ENCODE measurements around the gene GRK3.

The GRK3 gene

DNA sequence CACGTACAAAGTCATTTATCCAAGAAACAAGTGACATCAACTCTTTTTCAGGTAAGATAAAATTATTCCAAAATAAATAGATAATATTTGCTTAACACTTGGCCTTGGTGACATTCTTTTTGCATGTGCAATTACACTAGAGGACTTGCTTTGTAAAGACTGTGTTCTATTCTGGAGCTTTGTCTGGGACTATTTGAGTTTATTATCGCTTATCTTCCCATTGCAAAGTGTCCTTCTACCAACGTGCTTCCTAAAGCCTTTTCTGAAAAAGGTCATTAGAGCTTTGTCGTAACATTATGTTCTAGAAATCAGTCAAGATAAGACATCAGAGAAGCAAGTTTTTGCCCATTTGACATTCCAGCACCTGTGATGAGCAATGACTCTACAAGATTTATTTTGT lies 99.2 kb downstream of the GRK3 start:
- no peak for DNase-seq (ENCODE audit: low read depth)

DNA sequence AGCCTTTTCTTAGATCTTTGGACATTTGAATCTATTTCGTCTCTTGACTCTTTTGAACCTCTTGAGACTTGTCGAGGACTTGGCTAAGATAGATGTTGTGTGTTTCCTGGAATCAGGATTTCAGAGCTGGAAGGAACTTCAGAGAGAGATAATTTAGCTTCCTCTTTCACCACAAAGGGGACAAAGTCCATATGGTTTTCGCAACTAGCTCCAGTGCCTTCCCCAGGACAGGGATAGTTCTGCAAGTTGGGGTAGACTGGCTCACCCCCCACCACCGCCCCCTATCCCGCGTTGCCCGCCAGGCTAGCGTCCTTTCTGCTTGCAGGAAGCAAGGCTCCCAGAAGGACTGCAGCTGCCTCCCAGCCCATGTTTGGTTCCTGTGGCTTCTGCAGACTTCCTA lies 101.8 kb downstream of the GRK3 start:
- no peak for DNase-seq (ENCODE audit: low read depth)

DNA sequence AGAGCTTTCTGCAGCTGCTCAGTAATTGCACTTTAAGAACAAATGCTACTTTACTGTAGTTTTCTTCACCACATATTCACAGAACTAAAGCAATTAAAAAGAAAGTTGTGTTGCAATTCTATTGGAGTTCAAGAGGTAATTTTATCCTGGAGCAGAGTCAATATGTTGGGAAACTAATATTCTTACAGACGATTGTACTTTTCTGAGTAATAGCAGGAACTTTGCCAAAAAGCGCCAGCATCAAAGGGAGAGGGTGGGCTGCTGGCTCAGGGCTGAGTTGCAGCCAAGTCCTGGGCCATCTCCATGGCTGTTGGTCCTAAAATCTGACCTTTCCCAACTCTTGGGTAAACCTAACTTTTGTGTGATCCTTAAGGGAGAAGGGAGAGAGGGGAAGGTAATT lies 104.0 kb downstream of the GRK3 start:
- no peak for DNase-seq (ENCODE audit: low read depth)

DNA sequence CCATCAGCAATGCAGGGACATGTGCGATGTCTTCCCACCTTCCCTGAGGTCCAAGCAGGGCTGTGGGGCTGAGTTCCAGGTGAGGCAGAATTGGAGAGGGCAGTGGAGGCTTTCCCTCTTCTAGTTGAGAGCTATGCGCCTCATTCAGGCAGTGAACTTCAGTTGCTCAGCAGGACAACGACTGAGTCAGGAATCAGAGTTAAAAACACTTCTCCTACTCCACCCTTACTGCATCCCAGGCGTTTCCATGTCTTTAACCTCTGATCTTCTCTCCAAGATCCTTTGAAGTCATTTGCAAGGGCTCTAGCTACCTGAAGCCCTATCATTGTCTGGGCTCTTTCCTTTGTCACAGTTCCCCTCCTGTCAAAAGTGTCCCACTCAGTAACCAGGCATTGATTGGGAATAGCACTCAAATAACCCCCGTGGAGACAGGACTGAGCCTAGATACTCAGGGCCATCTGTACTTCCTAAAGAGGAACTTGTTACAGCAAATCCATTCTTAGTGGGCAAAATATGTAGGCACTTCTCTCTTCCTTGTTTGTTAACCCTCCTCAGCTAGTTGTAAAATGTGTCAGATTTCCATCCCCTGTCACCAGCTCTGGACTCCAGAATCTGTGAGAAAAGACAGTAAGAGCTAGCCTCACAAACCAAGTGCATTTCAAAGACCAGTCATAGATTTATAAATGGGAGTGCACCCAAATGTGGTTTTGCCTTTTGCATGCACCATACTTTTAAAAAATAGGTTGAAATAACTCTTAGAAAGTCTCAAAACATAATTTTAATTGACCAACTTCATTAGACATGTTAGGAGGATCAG lies 105.0 kb downstream of the GRK3 start:
- DNase-seq (ENCODE audit: low read depth), result no peak

DNA sequence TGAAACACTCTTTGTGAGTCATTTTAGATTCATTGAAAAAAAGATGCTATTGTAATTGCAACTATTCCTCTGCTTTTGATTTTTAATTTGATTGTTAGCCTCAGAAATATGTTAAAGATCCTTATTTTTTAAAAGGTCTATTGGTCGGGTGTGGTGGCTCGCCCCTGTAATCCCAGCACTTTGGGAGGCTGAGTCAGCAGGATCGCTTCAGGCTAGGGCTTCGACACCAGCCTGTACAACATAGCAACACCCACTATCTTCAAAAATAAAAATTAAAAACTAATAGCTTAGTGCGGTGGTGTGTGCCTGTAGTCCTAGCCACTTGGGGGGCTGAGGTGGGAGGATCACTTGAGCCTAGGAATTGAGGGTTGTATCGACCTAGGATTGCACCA lies 105.6 kb downstream of the GRK3 start:
- no peak for DNase-seq (ENCODE audit: low read depth)

DNA sequence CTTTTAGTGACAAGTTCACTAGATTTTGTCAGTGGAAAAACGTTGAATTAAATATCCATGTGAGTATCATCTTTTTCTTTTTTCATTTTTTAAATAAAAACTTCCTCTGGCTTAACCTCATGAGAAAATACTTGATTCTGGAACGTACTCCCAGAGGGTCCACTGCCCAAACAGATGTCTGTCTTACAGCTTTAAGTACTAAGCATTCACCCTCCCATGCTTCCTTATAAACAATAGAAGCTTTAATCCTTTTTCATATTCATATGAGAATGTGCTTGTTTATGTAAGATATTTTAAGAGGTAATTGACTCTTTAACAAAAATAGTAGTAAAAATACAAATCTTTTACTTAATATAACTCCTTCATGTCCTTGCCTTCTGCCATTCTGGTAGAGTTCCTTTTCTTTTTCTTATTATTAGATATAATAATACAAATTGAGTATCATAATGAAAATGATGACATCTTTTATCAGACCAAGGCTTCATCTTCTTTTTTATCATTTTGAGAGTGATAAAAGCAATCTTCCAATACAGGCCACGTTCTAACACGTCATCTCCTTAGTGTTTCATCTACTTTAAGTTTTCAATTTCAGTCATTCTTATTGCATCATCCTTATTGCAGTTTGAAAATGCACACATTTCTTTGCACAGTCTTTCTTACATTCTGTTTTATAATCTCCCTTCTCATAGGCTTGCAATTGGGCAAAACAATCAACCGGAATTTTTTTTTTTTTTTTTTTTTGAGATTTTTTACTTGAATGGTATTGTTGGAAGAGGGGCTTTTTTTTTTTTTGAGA lies 108.0 kb downstream of the GRK3 start:
- no peak for DNase-seq (ENCODE audit: low read depth)

DNA sequence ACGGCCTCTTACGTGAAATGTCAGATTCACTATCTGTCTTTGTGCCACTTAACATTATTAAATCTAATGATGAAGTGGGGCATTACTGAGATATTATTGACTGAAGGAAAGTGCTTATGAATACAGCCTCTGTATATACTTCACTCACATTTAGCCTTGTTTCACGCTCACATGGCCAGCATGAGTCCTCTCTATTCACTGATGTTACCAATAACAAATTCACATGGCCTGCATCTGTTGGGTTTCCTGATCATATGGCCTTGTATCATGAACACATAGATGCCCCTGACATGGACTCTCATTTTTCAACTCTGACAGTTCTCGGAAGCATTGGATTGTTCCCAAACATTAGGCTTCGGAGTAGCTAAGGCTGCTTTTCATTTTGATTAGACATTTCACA lies 109.2 kb downstream of the GRK3 start:
- no peak for DNase-seq (ENCODE audit: low read depth)

DNA sequence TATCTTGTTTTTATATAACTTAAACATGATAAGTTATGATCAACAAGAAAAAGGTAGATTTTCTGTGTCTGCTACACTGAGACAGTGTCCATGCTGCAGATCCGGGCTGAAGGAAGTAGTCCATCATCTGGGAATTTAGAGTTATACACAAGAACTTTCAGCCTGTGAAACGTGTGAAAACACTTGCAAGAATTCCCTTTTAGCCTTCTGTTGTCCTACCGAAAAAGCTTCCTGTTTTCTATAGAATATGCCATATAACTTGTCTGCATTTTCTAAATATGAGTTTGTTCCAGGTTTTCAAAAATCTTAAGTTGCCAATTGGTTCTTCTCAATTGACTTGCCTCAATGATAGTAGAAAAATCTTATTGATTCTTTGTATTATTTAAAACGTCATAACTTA lies 113.2 kb downstream of the GRK3 start:
- DNase-seq (ENCODE audit: low read depth), result no peak

DNA sequence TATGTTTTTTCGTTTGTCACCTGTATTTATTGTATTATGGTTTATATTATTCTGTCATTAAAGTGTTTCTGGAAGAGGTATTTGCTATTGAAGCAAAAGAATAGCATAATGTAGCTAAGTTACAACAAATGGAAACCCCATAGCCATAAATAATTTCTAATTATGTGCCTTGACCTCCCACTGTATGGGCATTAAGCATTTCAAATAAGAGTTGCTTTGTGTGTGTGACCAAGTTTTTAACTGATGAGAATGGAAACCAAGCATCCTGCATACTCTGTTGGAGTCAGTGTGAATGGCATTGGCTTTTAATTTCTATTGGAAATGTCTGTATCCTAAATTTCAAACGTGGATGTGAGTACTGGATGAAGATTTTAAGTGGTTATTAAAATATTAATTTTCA lies 115.6 kb downstream of the GRK3 start:
- DNase-seq (ENCODE audit: low read depth), result no peak

DNA sequence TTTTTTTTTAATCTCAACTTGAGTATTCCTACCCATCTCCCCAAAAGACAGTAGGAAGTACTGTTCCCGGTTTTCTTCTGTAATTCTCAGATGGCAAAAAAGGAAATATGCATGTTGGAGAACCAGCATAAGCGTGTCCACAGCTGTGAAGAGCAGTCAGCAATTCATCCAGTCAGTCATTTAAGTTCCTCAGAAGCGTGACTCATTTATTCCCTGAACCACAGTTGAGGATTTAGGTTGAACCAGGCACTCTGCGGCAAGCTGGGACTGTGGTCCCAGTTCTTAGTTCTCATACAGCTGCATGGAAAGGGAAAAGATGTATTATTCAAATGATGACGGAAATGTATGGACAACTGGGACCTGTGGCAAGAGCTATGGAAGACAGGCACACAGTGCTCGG lies 116.5 kb downstream of the GRK3 start:
- no peak for DNase-seq (ENCODE audit: low read depth)

DNA sequence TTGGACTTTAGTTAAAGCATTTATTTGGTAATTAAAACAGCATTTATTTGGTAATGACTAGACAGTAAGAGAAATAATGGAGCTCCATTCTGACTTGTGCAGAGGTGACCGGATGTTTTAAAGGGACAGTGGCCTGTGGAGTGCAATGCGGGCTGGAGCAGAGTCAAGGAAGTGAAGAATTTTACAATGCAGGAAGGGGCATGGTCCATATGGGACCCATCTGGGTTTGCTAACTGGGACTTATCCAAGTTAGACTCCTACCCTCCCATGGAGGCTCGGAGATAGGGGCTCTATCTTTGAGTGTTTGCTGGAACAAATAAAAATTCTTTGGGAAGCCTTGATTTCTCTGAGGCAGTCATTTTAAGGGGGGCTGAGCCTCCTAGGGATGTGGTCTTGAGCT lies 117.6 kb downstream of the GRK3 start:
- DNase-seq (ENCODE audit: low read depth), result no peak

DNA sequence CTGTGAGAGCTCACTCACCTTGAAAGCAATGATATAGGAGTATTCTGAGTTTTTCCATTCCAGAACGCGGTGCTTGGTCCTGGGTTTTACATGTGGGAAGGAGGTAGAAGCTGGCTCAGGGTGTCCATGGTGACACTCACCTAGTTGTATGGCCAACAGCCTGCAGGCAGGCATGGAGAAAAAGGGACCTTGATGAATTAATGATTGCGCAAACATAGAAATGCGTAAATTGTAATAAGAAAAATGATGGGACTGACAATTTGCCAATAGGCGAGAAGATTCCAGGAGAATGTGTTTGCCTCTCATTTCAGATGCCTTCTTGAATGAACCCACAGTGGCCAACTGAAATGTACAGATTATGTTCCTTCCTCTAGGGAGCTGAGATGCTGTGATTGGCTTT lies 124.2 kb downstream of the GRK3 start:
- DNase-seq (ENCODE audit: low read depth), result no peak

DNA sequence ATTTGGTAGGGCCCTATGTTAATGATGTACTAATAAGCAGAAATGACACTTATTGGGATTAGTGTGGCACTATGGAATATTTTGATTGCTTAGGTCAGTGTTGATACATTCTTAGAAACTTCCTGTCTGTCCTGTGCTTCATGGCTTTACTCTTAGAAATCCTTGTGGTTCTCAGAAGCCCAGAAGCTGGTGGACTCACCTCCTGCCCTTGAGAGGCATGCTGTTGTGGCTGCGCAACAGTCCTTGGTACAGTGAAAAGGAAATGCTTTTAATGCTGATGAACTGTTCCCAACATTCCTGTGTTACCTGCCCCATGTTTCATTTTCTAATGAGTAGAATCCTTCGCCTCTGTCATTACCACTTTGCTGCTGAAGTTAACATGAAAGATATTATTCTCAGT lies 125.2 kb downstream of the GRK3 start:
- no peak for DNase-seq (ENCODE audit: low read depth)

DNA sequence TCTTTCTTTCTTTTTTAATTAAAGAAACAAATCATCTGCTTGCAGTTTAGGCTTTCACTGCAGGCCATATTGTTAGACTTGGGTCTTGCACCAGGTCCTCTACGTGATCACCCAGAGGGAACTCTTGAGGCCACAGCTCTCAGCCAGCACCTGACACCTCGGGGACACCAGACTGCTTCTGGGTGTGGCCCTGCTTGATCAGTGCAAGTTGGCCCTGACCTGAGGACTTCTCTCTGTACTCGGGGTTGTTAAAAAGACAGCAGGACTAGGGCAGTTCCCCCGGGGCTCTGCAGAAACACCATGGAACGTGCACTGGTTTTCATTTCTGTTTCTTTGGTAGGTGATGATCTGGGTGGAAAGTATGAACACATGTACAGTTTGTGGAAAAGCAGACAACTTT lies 126.3 kb downstream of the GRK3 start:
- DNase-seq (ENCODE audit: low read depth), result no peak

DNA sequence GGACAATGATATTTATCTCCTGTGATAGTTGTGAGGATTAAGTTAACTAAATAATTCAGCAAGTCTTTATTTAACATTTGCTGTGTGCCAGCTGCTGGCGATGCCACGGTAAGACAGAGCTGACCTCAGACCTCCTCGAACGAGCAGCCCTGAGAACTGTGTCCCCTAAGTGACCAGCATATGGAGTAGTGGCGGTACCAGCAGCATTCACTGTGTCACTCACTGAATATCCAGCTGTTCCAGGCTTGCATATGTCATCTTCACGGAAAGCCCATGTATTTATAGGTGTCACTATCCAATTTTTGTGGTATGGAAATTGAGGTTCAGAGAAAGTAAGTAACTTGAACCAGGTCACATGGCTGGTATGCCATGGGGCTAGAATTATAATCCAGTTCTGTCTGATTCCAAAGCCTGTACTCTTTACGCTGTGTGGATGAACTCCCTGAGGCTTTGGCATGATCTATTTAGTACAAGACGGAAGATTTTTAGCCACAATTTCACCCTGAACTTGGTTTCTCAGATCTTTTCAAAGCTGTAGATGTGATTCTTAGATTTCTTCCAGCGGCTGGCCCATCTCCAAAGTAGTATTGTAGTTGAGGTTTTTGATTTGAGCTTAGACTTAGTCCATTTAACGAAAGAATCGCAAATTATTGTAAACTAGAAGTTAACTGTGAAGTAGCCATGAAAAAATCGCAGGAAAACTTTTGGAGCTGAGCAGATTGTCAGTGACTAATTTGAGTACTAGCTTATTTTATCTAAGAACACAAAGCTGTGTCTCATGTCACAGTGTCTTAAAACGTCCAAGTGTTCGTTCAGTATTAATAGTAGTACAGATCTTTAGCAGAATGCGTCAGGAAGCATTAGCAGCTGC lies 128.2 kb downstream of the GRK3 start:
- DNase-seq (ENCODE audit: low read depth), result no peak

DNA sequence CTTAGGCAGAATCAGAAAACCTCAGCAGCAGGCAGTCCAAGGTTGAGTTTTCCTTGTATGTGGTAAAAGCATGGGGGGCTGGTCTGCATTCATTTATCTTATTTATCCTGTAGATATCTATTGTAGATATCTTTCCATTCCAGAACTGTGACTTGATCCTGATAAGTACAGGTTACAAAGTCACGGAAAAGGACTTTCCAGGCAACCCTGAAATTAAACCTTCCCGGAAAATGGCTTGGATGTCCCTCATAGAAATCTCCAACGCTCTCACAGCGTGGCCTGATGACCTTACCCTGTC lies 128.7 kb downstream of the GRK3 start:
- DNase-seq (ENCODE audit: low read depth), result no peak

DNA sequence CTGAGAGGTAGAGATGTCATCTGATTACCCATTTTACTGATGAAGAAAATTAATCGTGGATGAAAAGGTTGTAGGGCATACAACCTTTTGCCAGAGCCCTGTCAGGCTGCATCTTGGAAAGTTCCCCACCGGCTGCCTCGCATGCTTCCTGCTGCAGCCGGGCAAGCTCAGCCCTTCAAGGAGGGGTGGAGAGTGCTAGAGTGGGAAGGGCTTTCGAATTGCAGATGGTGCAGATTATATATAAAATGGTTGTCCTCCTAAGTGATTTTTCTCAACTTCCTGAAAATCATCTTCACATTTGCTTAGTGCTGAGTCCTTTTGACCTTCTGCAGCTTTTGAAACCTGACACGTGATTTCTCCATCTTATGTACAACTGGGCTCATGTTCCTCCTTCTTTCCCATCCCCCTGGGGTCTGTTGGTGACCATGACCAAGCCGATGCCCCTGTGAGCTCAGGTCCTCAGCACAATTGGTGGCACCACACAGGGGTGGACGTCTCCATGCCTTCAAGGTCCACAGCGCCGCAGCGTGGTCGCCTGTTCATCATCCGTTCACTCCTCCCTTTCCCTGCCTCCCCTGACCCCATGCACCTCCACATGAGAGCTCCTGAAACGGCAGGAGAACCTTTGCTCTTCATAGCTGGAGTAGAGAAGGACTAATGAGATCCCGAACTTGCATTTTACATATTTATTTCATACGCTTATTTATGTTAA lies 129.9 kb downstream of the GRK3 start:
- no peak for DNase-seq (ENCODE audit: low read depth)

DNA sequence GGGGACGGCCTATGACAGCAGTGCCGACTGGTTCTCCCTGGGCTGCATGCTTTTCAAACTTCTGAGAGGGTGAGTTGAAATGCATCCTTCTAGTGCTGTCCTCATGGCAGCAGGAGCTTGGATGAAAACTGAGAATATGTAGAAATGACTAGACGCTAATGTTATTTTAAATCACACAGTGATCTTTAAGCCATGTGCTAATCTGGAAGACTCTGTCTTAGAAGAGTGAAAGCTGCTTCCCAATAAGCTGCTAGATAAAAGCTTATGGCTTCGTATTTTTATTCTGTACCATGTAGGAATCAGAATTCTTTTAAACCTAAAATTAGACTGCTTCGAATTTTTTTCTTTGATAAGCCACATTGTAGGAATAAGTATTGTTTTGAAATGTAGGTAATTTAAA lies 130.7 kb downstream of the GRK3 start:
- DNase-seq (ENCODE audit: low read depth), result no peak

DNA sequence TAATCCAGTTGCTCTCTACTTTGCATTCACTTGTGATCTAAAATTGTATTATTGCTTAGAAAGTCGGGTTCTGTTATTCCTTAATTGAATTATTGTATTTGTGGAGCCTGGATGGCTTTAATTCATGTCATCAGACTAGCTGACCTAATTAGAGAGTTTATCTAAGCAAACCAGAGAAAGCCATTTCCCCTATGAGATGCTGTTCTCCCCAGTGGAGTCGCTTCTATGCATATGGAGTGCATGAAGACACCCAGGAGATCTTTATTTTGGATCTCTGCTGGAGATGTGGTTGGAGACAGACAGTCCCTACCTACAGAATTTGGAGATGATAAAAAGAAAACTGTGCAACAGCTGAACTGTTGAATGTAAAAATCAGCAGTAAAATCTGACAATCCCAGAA lies 132.3 kb downstream of the GRK3 start:
- no peak for DNase-seq (ENCODE audit: low read depth)

DNA sequence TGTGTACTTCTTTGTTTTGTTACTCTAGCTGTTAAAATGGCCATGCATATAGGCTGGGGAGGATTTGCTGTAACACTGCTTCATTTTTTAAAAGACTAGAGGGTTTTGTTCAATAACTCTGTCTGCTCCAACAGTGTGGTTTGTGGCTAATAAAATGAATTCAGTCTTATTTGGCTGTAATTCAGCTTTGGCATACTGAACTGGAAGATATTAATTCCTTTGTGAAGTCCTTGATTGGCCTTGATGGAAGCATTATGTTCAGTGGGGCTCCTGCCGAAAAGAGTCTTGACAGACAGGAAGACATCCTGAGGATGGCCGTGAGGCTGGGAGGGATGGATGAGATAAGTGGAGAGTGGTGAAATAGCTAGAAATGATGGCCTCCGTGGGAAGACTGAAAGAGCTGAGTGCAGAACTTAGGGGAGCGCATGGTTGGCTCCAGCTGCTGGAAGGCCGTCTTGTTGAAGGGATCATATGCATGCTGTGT lies 132.7 kb downstream of the GRK3 start:
- DNase-seq (ENCODE audit: low read depth), result no peak

DNA sequence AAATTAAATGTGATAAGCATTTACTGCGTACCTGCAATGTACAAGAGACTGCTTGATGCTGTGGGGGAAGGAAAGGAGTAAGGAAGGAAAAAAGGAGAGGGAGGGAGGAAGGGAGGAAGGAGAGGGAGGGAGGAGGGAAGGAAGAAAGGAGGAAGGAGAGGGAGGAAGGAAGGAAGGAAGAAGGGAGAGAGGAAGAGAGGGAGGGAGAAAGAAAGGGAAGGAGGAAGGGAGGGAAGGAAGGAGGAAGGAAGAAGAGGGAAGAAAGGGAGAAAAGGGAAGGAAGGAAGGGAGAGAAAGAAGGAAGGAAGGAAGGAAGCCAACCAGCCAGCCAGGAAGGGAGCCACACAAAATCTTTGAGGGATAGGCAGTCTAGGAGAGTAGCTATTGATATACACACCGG lies 133.5 kb downstream of the GRK3 start:
- DNase-seq (ENCODE audit: low read depth), result no peak

DNA sequence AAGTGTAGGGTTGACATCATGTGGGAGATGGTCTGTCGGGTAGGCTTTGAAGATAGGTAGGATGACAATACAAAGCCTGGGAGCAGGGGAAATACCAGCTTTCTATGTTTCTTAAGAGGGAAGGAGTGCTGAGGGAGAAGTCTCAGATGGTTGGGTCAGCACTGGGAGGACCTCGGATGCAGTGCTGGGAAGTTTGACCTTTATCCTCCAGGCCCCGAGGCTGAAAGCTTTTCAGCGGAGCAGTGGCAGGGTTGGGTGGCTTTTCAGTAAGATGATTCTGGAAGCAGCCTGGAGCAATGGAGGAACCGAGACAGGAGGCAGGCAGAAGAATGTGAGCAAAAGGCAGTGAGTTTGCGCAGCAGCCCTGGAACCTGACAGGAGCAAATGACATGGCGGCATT lies 134.0 kb downstream of the GRK3 start:
- no peak for DNase-seq (ENCODE audit: low read depth)
